Stomach (tissue), 9 donors: Measurements from ENCODE around the gene AMY1A. TPM values are rescaled to one million over a fixed set of nuclear protein-coding genes. Genes with fewer than 3 reads are reported as not detected.
"Not testable (repeated sequence)": the region's sequence is repeated elsewhere in the genome, so short reads cannot be mapped to it uniquely, and the experiment has no call there.

Source experiments
- DNase-seq, 2 donors: peaks; one replicate each; pipeline versions ENCODE4 v3.0.0 to v3.0.0-alpha.2; 2013 to 2019
- H3K27ac ChIP-seq, 5 donors: fragments of 200-600 bp in 4 of 5; sonication (generic) in 4 of 5; one replicate each; pipeline ENCODE4 v1.5.1; 2013 to 2019; ENCODE audit warnings: mild to moderate bottlenecking in 1 of 5, moderate library complexity in 1 of 5
- H3K27me3 ChIP-seq, 3 donors: fragments of 200-600 bp; sonication (generic); one replicate each; pipeline ENCODE4 v1.5.1; 2017 to 2019; ENCODE audit warnings: mixed run types in 1 of 3
- H3K36me3 ChIP-seq, 4 donors: fragments of 200-600 bp; sonication (generic); 1 replicate in 3 of 4; 2 replicates in 1 of 4; pipeline ENCODE4 v1.5.1; 2016 to 2019
- H3K4me1 ChIP-seq, 4 donors: fragments of 200-600 bp; sonication (generic); one replicate each; pipeline ENCODE4 v1.5.1; 2016 to 2019
- H3K4me3 ChIP-seq, 4 donors: fragments of 200-600 bp; sonication (generic) in 3 of 4; one replicate each; pipeline ENCODE4 v1.5.1; 2016 to 2019; ENCODE audit warnings: mild to moderate bottlenecking in 1 of 4
- H3K9me3 ChIP-seq, 4 donors: fragments of 200-600 bp; sonication (generic); one replicate each; pipeline ENCODE4 v1.5.1; 2016 to 2019
- WGBS, 5 donors: extraction: QIAGEN DNeasy Blood & Tissue Kit in 3 of 5; methylation state at CpG; one replicate each; pipeline versions ENCODE4 v1.1.5 to v1.1.7; 2013 to 2018; 5-methylcytosine and 5-hydroxymethylcytosine counted together
- intact Hi-C: fragments of 100-400 bp; cut with DNase I; formaldehyde crosslinking; loops from one replicate; pipeline ENCODE4 v1.15.1; 2023; ENCODE audit warnings: low total_unique reads
- polyA plus RNA-seq, 3 donors: library from polyadenylated mRNA; stranded (reverse); fragments of 200-250 nt; gene quantifications; one replicate each; pipeline ENCODE4 v1.2.3, GENCODE V29; 2013
- small RNA-seq, 4 donors: library from RNA; depleted of rRNA; stranded (forward); fragments of <200 nt; gene quantifications; one replicate each; pipeline ENCODE3, GENCODE V24; 2016
- total RNA-seq, 5 donors: library from RNA; depleted of rRNA; stranded (reverse); fragments of >200 nt; gene quantifications; one replicate each; pipeline versions ENCODE4 v1.1.0 to v1.2.3, GENCODE V29; 2014 to 2016
- donor health status: healthy with polysubstance abuse.
- donor health status: Bipolar disorder and iron deficiency.
- donor health status: healthy.

The AMY1A gene
- total and polyA plus RNA-seq, 8 donors, result not detected

- H3K27me3 ChIP-seq, H3K9me3 ChIP-seq, H3K27ac ChIP-seq, DNase-seq, H3K4me3 ChIP-seq, H3K4me1 ChIP-seq, H3K36me3 ChIP-seq, intact Hi-C loops: not testable (repeated sequence)
- no CpG with 5 or more reads among the region's 6 CpGs for WGBS, 5 donors
Observed at GRCh38 chr1:103697430-103697829, 41.9 kb downstream of the AMY1A start.

- WGBS, 5 donors, result no CpG with 5 or more reads among the region's 4 CpGs
Observed at GRCh38 chr1:103700669-103701068, 45.1 kb downstream of the AMY1A start.

GRCh38 chr1:103701256-103701655 is 45.7 kb downstream of the AMY1A start:
- H3K9me3 ChIP-seq, H3K36me3 ChIP-seq, intact Hi-C loops, H3K4me1 ChIP-seq, H3K4me3 ChIP-seq, H3K27me3 ChIP-seq, H3K27ac ChIP-seq, DNase-seq: not testable (repeated sequence)
- no CpG with 5 or more reads among the region's 4 CpGs for WGBS, 5 donors

More at GRCh38 chr1:103700669-103701068, 45.1 kb downstream of the AMY1A start:
- H3K4me3 ChIP-seq, H3K4me1 ChIP-seq, H3K36me3 ChIP-seq, H3K27me3 ChIP-seq, intact Hi-C loops, H3K9me3 ChIP-seq, DNase-seq, H3K27ac ChIP-seq: not testable (repeated sequence)

GRCh38 chr1:103707670-103708069 is 52.1 kb downstream of the AMY1A start:
- H3K36me3 ChIP-seq, H3K9me3 ChIP-seq, H3K27me3 ChIP-seq, intact Hi-C loops, DNase-seq, H3K27ac ChIP-seq, H3K4me1 ChIP-seq, H3K4me3 ChIP-seq: not testable (repeated sequence)
- no CpG with 5 or more reads among the region's 3 CpGs for WGBS, 5 donors

- H3K36me3 ChIP-seq, DNase-seq, H3K9me3 ChIP-seq, H3K4me1 ChIP-seq, H3K4me3 ChIP-seq, H3K27me3 ChIP-seq, H3K27ac ChIP-seq, intact Hi-C loops: not testable (repeated sequence)
- no CpG with 5 or more reads among the region's 3 CpGs for WGBS, 5 donors
Observed at GRCh38 chr1:103710381-103710780, 54.8 kb downstream of the AMY1A start.

Small RNA genes lying within 50 kb of the gene (small RNA-seq; reads per million reads assigned to genes)
- gene AC105272.1, result 0 reads per million in 4 donors

Other genes starting within 250 kb of the AMY1A start
- gene RNPC3, start 130.1 kb upstream of the AMY1A start, total RNA-seq, result 10 to 100 TPM; 26.8 to 46.7 (median 41.4) TPM
- 1 to 10 TPM; 4.7 to 7.4 (median 5.5) TPM for gene RNPC3, start 130.1 kb upstream of the AMY1A start, polyA plus RNA-seq
- gene AMY2B, start 84.2 kb upstream of the AMY1A start, total RNA-seq, result 10 to 100 TPM in 3 of 5 donors, 1 to 10 TPM in 2; 5.2 to 91.0 (median 19.2) TPM
- gene AMY2B, start 84.2 kb upstream of the AMY1A start, polyA plus RNA-seq, result 10 to 100 TPM in 1 of 3 donors, 1 to 10 TPM in 2; 2.0 to 22.1 (median 5.0) TPM
- gene AMY2A, start 38.3 kb upstream of the AMY1A start, total RNA-seq, result not detected
- gene AMY2A, start 38.3 kb upstream of the AMY1A start, polyA plus RNA-seq, result 1 to 10 TPM in 2 of 3 donors, under 1 TPM in 1; 0.13 to 2.3 (median 2.1) TPM
- under 1 TPM in 1 of 5 donors, not detected in 4; 0.45 TPM for gene AMY1B, start 40.5 kb downstream of the AMY1A start, total RNA-seq
- not detected for gene AMY1B, start 40.5 kb downstream of the AMY1A start, polyA plus RNA-seq
- not detected for gene AMY1C, start 94.1 kb downstream of the AMY1A start, total RNA-seq
- not detected for gene AMY1C, start 94.1 kb downstream of the AMY1A start, polyA plus RNA-seq